ENCODE data around the gene SPATA25. TPM values are rescaled to one million over a fixed set of nuclear protein-coding genes. Genes with fewer than 3 reads are reported as not detected.

The SPATA25 gene
- total RNA-seq = 1 to 10 TPM; 1.5 TPM

- Histone ChIP-seq H3K9me3 (no peaks in the 10 kb centered on the region), H3K27ac (no peak within 1 kb of the TSS), H3K4me1 (peaks cover 7% of the 10 kb centered on the region), H3K9ac (ENCODE audit: low read depth in 2 of 2, low read length in 2 of 2) (no peak within 1 kb of the TSS), H3K36me3 (peaks cover 6% of the 10 kb centered on the region), H3K4me3 (no peak within 1 kb of the TSS), H3K27me3 (no peaks in the 10 kb centered on the region)
- no peak for DNase-seq
- TF ChIP-seq CTCF (IDR thresholded peaks at IDR 0.05) = no peak
- intact Hi-C loops (cut with DNase I) = loop anchor here (10.0 kb wide), 1 partner anchor 63 kb away; the partner anchor contains the start of gene TNNC2
Measured at GRCh38 chr20:45887346-45887715, at the start of gene SPATA25. TSS of gene SPATA25 (minus strand) at chr20:45887622. CDS start at chr20:45887590, 32 bp downstream.

- no peak for DNase-seq
- intact Hi-C loops (cut with DNase I) = no loop called here
- Histone ChIP-seq H3K9ac (ENCODE audit: low read depth in 2 of 2, low read length in 2 of 2) (peak overlapping the region; percentile 41 to 76), H3K36me3 (peaks cover 6% of the 10 kb centered on the region), H3K27me3 (no peaks in the 10 kb centered on the region), H3K4me3 (peak overlapping the region; percentile 98), H3K27ac (peak overlapping the region; percentile 81), H3K4me1 (no peaks in the 10 kb centered on the region), H3K9me3 (no peaks in the 10 kb centered on the region)
- no peak for TF ChIP-seq CTCF (IDR thresholded peaks at IDR 0.05)
Measured at GRCh38 chr20:45935416-45936046, 48.1 kb upstream of the SPATA25 start.

- DNase-seq = peak; percentile 98
- intact Hi-C loops (cut with DNase I) = loop anchor here (5.0 kb wide), 1 partner anchor 42 kb away; the partner anchor contains the start of genes CTSA and NEURL2
- no peaks in the 10 kb centered on the region for H3K9me3 ChIP-seq
- H3K4me3 ChIP-seq = peak within 1 kb of the TSS; percentile 98
- H3K27me3 ChIP-seq = no peaks in the 10 kb centered on the region
- peak within 1 kb of the TSS; percentile 93 to 99 for H3K9ac ChIP-seq (ENCODE audit: low read depth in 2 of 2, low read length in 2 of 2)
- H3K27ac ChIP-seq = peak within 1 kb of the TSS; percentile 100
- H3K36me3 ChIP-seq = peaks cover 4% of the 10 kb centered on the region
- no peaks in the 10 kb centered on the region for H3K4me1 ChIP-seq
- no peak for TF ChIP-seq CTCF (IDR thresholded peaks at IDR 0.05)
Measured at GRCh38 chr20:45934586-45935415, 47.4 kb upstream of the SPATA25 start, which contains the start of gene PCIF1. TSS of gene PCIF1 (plus strand) at chr20:45934683. CDS start at chr20:45939000, 4,317 bp downstream.

- peak overlapping the region; percentile 93 to 99 for H3K9ac ChIP-seq (ENCODE audit: low read depth in 2 of 2, low read length in 2 of 2)
- H3K4me3 ChIP-seq = peak overlapping the region; percentile 98
- peaks cover 3% of the 10 kb centered on the region for H3K36me3 ChIP-seq
- H3K27ac ChIP-seq = peak overlapping the region; percentile 100
- H3K4me1 ChIP-seq = no peaks in the 10 kb centered on the region
- H3K27me3 ChIP-seq = no peaks in the 10 kb centered on the region
- DNase-seq = peak; percentile 71
- no peaks in the 10 kb centered on the region for H3K9me3 ChIP-seq
- TF ChIP-seq CTCF (IDR thresholded peaks at IDR 0.05) = no peak
- intact Hi-C loops (cut with DNase I) = loop anchor here (5.0 kb wide), 1 partner anchor 42 kb away; the partner anchor contains the start of genes CTSA and NEURL2
Measured at GRCh38 chr20:45934046-45934585, 46.7 kb upstream of the SPATA25 start.

All from colonic mucosa (tissue), 4 donors.